GM18868 (cell line): ENCODE data around the gene RNF208.
A peak's percentile ranks its signal among the peaks of the same experiment; 100 is the strongest.
"Not testable (repeated sequence)": the region's sequence is repeated elsewhere in the genome, so short reads cannot be mapped to it uniquely, and the experiment has no call there.

Experiments used
- ATAC-seq: cut with Tn5 transposase; IDR thresholded peaks from one replicate; pipeline ENCODE4 v1.9.1; 2021; ENCODE audit warnings: mild to moderate bottlenecking, moderate library complexity; ENCODE audit not compliant: unreplicated experiment

The RNF208 gene

DNA sequence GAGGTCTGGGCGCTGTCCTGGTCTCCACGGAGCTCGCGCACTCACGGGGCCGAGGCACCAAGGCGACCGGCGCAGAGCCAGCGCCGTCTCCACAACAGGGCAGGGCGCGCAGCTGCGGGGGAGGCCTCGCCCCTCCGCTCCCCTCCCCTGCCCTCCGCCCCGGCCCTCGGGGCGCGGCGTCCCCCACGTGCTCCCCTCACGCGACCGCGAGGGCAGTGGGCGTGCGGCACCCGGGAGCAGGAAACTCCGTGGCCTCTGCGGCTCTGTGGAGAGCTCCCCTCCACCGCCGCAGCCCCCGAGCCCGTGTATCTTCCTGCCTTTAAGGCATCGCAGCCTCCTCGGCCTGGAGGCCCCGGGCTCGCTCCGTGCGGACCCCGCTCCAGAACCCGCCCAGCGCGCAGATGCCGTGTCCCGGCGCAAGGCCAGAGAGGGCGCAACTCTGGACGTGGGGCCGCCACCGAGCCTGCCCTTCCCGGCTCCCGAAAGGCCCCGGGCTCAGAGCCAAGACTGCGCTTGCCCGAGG lies 18.3 kb upstream of the RNF208 start:
- ATAC-seq = peak; percentile 16

- ATAC-seq = not testable (repeated sequence)
Observed at GRCh38 chr9:137239541-137240200, 17.6 kb upstream of the RNF208 start.

- ATAC-seq = no peak
Observed at GRCh38 chr9:137237759-137238726, 16.0 kb upstream of the RNF208 start.

- no peak for ATAC-seq
Observed at GRCh38 chr9:137236936-137237421, 14.9 kb upstream of the RNF208 start.

DNA sequence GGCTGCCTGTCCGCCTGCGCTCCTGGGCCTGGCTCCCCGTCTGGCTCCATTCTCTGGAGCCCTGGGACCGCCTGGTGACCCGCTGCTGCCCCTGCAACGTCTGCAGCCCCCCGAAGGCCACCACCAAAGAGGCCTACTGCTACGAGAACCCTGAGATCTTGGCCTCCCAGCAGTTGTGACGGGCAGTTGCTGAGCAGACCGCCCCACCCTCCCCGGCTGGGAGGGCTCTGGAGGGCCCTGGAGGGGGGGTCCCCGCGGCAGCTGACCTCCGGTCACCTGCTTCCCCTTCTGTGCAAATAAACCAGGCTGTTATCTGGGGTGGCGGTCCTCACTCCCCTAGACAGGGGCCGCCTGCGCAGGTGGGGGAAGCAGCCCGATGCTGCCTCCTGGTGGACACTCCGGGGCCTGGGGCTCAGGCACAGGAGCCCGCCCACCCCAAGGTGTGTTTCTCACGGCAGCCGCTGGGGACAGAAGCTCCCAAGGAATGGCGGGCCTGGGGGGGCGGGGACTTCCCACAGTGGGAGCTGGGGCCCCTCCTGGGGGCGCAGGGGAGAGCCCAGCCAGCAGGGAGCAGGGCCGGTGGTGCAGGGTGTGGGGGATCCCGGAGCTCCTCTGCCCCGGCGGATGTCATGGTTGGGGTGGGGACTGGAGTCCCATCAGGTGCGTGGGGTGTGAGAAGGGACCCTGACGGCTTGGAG lies 14.3 kb upstream of the RNF208 start:
- peak; percentile 22 for ATAC-seq

GRCh38 chr9:137235424-137236237 lies 13.6 kb upstream of the RNF208 start:
- no peak for ATAC-seq

- ATAC-seq = no peak
Observed at GRCh38 chr9:137234758-137235423, 12.9 kb upstream of the RNF208 start.

DNA sequence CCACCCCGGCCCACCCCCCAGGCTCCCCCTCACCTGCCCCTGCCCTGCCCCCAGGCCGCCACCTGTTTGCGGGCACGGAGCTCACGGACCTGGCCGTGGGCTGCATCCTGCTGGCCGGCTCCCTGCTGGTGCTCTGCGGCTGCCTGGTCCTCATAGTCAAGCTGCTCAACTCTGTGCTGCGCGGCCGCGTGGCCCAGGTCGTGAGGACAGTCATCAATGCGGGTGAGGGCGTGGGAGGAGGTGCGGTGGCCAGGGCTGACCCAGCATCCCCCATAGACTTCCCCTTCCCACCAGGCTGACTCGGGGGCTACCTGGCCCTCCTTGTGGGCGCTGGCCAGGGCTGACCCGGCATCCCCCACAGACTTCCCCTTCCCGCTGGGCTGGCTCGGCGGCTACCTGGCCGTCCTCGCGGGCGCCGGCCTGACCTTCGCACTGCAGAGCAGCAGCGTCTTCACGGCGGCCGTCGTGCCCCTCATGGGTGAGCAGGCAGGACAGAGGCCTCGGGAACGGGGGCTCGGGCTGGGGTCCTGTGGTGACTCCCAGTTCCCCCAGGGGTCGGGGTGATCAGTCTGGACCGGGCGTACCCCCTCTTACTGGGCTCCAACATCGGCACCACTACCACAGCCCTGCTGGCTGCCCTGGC lies 12.1 kb upstream of the RNF208 start:
- no peak for ATAC-seq

DNA sequence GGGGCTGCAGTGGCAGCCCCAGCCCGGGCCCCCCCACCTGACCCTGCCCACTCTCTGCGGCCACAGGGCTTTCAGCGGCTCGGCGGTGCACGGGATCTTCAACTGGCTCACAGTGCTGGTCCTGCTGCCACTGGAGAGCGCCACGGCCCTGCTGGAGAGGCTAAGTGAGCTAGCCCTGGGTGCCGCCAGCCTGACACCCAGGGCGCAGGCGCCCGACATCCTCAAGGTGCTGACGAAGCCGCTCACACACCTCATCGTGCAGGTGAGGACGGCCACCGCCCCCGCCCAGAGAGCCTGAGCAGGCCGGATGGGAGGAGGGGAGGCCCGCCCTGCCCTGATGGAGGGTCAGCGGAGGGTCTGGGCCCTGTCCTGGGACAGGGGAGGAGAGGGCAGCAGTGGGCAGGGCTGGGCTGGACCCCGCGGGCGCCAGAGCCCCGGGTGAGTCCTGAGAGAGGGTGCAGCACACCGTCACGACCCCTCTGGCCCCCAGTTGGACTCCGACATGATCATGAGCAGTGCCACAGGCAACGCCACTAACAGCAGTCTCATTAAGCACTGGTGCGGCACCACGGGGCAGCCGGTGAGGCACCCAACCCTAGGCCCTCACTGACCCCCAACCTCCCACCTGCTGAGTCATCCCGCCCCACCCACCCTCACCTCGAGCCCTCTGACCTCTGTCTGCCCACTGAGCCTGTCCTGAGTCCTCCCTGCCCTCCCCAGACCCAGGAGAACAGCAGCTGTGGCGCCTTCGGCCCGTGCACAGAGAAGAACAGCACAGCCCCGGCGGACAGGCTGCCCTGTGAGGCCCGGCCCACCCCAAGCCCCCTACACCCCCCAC lies 11.3 kb upstream of the RNF208 start:
- no peak for ATAC-seq

DNA sequence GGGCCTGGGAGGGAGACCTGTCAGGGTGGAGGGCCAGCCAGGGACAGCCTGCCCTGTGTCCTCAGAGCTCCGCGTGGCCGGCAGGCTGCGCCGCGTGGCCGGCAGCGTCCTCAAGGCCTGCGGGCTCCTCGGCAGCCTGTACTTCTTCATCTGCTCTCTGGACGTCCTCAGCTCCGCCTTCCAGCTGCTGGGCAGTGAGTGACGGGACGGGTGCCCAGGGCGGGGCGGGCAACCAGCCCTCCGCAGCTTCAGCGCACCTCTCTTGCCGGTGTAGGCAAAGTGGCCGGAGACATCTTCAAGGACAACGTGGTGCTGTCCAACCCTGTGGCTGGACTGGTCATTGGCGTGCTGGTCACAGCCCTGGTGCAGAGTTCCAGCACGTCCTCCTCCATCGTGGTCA lies 10.5 kb upstream of the RNF208 start:
- no peak for ATAC-seq

GRCh38 chr9:137232101-137232500 lies 10.1 kb upstream of the RNF208 start:
- ATAC-seq = no peak

- no peak for ATAC-seq
Observed at GRCh38 chr9:137231372-137232039, 9.5 kb upstream of the RNF208 start.

DNA sequence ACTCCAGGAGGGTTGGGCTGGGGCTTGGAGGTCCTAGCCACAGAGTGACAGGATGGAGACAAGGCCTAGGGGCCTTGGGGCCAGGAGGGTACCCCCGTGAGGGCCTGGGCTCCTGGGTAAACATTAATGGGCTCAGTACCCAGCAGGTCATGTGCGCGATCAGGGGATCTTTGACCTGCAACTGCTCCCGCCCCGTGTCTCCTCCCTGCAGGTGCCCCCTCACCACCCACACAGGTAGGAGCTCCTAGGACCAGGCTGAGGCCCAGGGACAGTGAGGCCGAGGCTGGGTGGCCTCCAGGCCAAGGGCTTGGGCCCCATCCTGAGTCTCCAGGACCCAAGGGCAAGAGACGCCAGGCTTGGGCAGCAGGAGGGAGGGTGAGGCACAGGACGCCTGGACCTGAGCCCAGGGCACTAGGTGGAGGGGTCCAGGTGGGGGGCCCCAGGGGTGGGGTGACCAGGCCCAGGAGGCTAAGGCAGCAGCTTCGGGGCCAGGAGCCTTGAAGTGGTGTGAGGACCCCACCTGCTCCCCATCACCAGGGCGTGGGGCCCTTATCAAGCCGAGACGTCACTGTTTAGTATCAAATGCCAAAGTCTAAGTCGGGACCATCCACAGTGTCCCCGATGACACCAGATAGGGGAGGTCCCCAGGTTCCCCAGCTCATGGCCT lies 8.8 kb upstream of the RNF208 start, which contains the start of gene SLC34A3:
TSS of gene SLC34A3 (plus strand) at position 197 of the 667 bp plus-strand sequence. CDS start 802 bp downstream, outside the sequence.
- no peak for ATAC-seq

GRCh38 chr9:137229903-137230704 lies 8.1 kb upstream of the RNF208 start:
- no peak for ATAC-seq

DNA sequence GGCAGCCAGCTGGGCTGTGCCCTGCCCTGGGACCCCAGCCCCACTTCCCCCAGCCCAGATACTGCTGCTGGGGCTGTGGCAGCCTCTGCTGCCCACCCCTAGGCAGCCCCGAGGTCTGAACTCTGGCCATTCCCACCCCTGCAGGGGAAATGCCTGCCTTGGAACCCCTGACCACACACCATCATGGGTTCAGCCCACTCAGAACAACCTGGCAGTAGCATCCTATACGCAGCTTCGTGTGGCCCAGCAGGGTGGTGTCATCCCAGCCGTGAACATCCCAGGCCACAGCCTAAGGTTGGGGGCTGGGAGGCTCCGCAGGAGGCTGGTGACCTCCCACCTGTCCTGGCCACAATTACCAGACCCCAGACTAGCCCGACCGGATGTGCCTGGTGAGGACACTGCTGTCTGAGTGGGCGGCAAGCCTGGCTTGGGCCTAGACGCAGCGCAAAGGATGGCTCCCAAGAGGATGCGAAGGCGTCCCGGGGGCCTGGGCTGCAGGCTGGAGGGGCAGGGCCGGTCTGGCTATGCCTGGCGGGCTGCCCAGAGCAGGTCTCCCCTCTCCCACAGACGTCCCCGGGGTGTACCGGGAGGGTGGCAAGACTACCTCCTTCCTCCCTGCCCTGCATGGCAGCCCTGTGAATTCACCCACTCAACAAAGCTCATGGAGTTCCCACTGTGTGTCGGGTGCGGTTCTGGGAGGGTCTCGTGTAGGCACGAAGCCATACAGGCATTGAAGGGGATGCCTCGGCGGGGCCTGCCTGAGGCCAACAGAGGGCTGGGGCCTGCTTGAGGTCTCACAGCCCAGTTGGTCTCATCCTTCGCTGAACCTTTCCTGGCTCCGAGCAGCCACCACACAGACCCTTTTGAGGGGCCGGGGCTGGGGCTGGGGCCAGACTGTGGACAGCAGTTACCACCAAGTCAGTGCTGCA lies 7.2 kb upstream of the RNF208 start:
- ATAC-seq = no peak
